Spleen (tissue), 11 donors: ENCODE measurements around the gene CEP72. TPM values are rescaled to one million over a fixed set of nuclear protein-coding genes. Genes with fewer than 3 reads are reported as not detected.

Experiments used
- DNase-seq: peaks from one replicate; pipeline ENCODE4 v3.0.0-alpha.2; 2020
- H3K27ac ChIP-seq, 8 donors: fragments of 200-600 bp; sonication (generic) in 7 of 8; 1 replicate in 4 of 8; 2 replicates in 4 of 8; pipeline versions ENCODE4 v1.5.0 to v1.8.0; 2016 to 2021; ENCODE audit warnings: inconsistent platforms in 4 of 8, mild to moderate bottlenecking in 4 of 8, moderate library complexity in 1 of 8
- H3K27me3 ChIP-seq, 7 donors: fragments of 200-600 bp; sonication (generic) in 6 of 7; replicated peaks in 1 of 7; 1 replicate in 4 of 7; 2 replicates in 3 of 7; pipeline versions ENCODE4 v1.5.0 to v1.8.0; 2016 to 2021; ENCODE audit warnings: inconsistent platforms in 3 of 7, mild to moderate bottlenecking in 1 of 7
- H3K36me3 ChIP-seq, 6 donors: fragments of 200-600 bp; sonication (generic) in 5 of 6; 1 replicate in 4 of 6; 2 replicates in 2 of 6; pipeline versions ENCODE4 v1.5.0 to v1.8.0; 2016 to 2021; ENCODE audit warnings: inconsistent platforms in 2 of 6
- H3K4me1 ChIP-seq, 6 donors: fragments of 200-600 bp; sonication (generic) in 5 of 6; 1 replicate in 3 of 6; 2 replicates in 3 of 6; pipeline versions ENCODE4 v1.5.0 to v1.8.0; 2016 to 2021; ENCODE audit warnings: inconsistent platforms in 3 of 6
- H3K4me3 ChIP-seq, 8 donors: fragments of 200-600 bp; sonication (generic) in 7 of 8; 1 replicate in 4 of 8; 2 replicates in 4 of 8; pipeline versions ENCODE4 v1.5.0 to v1.8.0; 2016 to 2021; ENCODE audit warnings: inconsistent platforms in 4 of 8, mild to moderate bottlenecking in 4 of 8, moderate library complexity in 2 of 8
- H3K9me3 ChIP-seq, 8 donors: fragments of 200-600 bp; sonication (generic) in 7 of 8; 1 replicate in 4 of 8; 2 replicates in 4 of 8; pipeline versions ENCODE4 v1.5.0 to v1.8.0; 2016 to 2021; ENCODE audit warnings: inconsistent platforms in 4 of 8
- POLR2A ChIP-seq, 3 donors: fragments of 450-650 bp; IDR thresholded peaks; one replicate each; pipeline ENCODE4 v1.5.1; 2017; ENCODE audit warnings: antibody characterized with exemption in 3 of 3, mild to moderate bottlenecking in 1 of 3
- POLR2AphosphoS5 ChIP-seq, 3 donors: sonication (generic); formaldehyde crosslinking; IDR thresholded peaks; one replicate each; pipeline ENCODE4 v1.5.1; 2017; ENCODE audit warnings: antibody characterized with exemption in 3 of 3
- WGBS, 5 donors: extraction: QIAGEN DNeasy Blood & Tissue Kit in 3 of 5; methylation state at CpG; one replicate each; pipeline versions ENCODE4 v1.1.5 to v1.1.7; 2013 to 2018; 5-methylcytosine and 5-hydroxymethylcytosine counted together
- intact Hi-C: fragments of 100-400 bp; cut with DNase I; formaldehyde crosslinking; loops from one replicate; pipeline ENCODE4 v1.15.0; 2023; ENCODE audit warnings: low total_unique reads
- polyA plus RNA-seq, 3 donors: library from polyadenylated mRNA; stranded (reverse); fragments of 200-250 nt; gene quantifications; one replicate each; pipeline ENCODE4 v1.2.1, GENCODE V29; 2013
- total RNA-seq, 7 donors: library from RNA; depleted of rRNA in 3 of 7; stranded (reverse); fragments of >200 nt in 3 of 7; fragmentation: NEBNext Ultra II Directional in 4 of 7; extraction: Animal tissue kit (Norgen Biotek cat#: 25700) in 4 of 7; gene quantifications; one replicate each; pipeline versions ENCODE4 v1.1.0 to v1.2.1, GENCODE V29; 2016 to 2021
- TF ChIP-seq, protein P1 (sequence below), 11 experiments: fragments of 200-600 bp in 7 of 11; fragments of 450-650 bp in 4 of 11; sonication (generic) in 4 of 11; IDR thresholded peaks in 8 of 11; conservative IDR thresholded peaks in 3 of 11; 1 replicate in 7 of 11; 2 replicates in 4 of 11; pipeline versions ENCODE4 v1.4.0 to v1.8.0; 2016 to 2021; ENCODE audit warnings: antibody characterized with exemption in 11 of 11, inconsistent platforms in 4 of 11, mild to moderate bottlenecking in 1 of 11
- donor health status: healthy with polysubstance abuse.
- donor health status: DM: no; HTN: no; CAD: no; lungs with moderate emphysema.
- donor health status: DM: no; HTN: no; CAD: no.
- donor health status: Bipolar disorder and iron deficiency.
- donor health status: healthy.
- donor health status: DM: no; HTN: no; CAD: no.
- donor health status: DM: yes; HTN: yes; CAD: no.

Gene CEP72
- total and polyA plus RNA-seq, 10 donors = 2.1 to 13.1 (median 9.0) TPM

DNA sequence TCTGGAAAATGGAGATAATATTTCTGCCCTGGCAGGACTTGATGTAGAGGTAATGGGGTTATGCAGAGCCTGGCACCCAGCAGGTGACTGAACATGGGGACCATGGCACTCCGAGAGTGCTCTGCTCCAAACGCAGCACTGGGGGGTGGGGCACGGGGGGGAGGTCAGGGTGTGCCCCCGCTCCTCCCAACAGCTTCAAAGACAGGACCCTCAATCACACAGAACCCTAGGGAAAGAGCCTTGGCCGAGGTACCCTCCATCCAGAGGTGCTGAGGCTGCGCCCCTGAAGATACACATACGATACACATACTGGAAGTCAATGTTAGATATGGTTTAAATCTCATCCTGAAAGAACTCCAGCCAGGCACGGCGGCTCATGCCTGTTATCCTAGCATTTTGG is 26.6 kb upstream of the CEP72 start:
- no peak for DNase-seq
- 75 to 88% (median 80%) methylated on average over 5 to 9 of the region's 9 CpGs for WGBS, 5 donors
- TF ChIP-seq, protein P1, sequence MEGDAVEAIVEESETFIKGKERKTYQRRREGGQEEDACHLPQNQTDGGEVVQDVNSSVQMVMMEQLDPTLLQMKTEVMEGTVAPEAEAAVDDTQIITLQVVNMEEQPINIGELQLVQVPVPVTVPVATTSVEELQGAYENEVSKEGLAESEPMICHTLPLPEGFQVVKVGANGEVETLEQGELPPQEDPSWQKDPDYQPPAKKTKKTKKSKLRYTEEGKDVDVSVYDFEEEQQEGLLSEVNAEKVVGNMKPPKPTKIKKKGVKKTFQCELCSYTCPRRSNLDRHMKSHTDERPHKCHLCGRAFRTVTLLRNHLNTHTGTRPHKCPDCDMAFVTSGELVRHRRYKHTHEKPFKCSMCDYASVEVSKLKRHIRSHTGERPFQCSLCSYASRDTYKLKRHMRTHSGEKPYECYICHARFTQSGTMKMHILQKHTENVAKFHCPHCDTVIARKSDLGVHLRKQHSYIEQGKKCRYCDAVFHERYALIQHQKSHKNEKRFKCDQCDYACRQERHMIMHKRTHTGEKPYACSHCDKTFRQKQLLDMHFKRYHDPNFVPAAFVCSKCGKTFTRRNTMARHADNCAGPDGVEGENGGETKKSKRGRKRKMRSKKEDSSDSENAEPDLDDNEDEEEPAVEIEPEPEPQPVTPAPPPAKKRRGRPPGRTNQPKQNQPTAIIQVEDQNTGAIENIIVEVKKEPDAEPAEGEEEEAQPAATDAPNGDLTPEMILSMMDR (IDR thresholded peaks at IDR 0.05 in 8 of 11, conservative IDR thresholded peaks at IDR 0.05 in 3 of 11) = no peak
- no peak for TF ChIP-seq POLR2A (IDR thresholded peaks at IDR 0.05)
- TF ChIP-seq POLR2AphosphoS5 (IDR thresholded peaks at IDR 0.05) = no peak

DNA sequence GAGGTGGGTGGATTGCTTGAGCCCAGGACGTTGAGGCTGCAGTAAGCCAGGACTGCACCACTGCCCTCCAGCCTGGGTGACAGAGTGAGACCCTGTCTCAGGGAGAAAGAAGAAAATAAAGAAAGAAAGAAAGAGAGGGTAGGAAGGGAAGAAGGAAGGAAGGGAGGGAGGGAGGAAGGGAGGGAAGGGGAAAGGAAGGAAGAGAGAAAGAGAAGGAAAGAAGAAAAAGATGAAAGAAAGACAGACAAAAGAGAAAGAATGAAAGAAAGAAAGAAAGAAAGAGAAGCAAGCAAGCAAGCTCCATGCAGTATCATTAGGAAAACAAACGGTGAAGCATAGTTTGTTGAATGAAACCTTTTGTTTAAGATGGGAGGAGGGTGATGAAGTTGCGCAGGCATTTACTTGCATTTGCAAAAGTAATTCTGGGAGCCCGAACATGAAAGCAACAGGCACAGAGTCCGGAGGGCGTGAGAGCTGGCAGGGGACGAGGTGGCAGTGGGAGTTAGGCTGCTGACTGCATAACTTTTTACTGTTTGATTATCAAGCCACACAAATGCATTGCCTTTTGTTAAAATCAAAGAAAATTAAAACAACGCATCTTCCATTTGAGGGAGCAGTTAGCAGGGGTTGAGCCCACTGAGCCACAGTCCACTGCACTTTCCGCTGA is 26.0 kb upstream of the CEP72 start:
- peaks cover 0 to 72% (median 8%) of the 10 kb centered on the region in 7 donors for H3K27me3 ChIP-seq
- no peak for TF ChIP-seq POLR2A (IDR thresholded peaks at IDR 0.05)
- TF ChIP-seq POLR2AphosphoS5 (IDR thresholded peaks at IDR 0.05) = no peak
- TF ChIP-seq, protein P1 (IDR thresholded peaks at IDR 0.05 in 8 of 11, conservative IDR thresholded peaks at IDR 0.05 in 3 of 11) = no peak
- H3K4me3 ChIP-seq = no peak overlapping the region
- H3K4me1 ChIP-seq = no peaks in the 10 kb centered on the region
- intact Hi-C loops = no loop called here
- WGBS, 5 donors = 54 to 61% (median 57%) methylated on average over 9 of the region's 9 CpGs
- no peak overlapping the region for H3K27ac ChIP-seq
- DNase-seq = no peak
- H3K36me3 ChIP-seq = no peaks in the 10 kb centered on the region
- peaks cover 0 to 9% (median 0%) of the 10 kb centered on the region in 8 donors for H3K9me3 ChIP-seq

More for the DNA sequence above, 26.6 kb upstream of the CEP72 start:
- no peak overlapping the region for H3K4me3 ChIP-seq
- no peaks in the 10 kb centered on the region for H3K36me3 ChIP-seq
- no peak overlapping the region for H3K27ac ChIP-seq
- peaks cover 0 to 9% (median 0%) of the 10 kb centered on the region in 8 donors for H3K9me3 ChIP-seq
- intact Hi-C loops = no loop called here
- H3K4me1 ChIP-seq = no peaks in the 10 kb centered on the region
- H3K27me3 ChIP-seq = peaks cover 0 to 72% (median 8%) of the 10 kb centered on the region in 7 donors

DNA sequence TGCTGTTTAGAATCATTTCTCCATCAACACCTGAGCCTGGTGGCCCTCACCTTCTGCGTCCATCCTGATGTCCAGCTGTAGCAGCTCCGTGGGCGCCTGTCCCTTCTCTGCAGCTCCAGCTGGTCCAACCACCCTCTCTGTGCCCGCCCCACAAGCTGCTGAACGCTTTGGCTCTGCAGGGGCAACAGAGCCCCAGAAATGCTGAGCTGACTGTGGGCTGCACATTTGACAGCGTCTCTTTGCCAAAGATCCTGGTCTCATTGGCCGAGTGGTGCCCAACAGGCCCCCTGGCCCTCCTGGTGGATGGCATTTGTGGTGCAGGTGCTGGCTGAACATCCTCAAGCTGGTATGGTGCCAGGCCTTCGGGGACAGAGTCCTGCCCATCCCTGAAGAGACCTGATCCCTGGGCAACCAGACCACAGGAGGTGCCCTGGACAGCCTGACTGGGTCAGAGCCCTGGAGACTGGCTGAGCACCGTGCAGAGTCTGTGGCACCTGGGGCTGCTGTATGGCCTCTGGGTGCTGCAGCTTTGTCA is 25.3 kb upstream of the CEP72 start:
- Histone ChIP-seq H3K4me3 (no peak overlapping the region), H3K36me3 (no peaks in the 10 kb centered on the region), H3K4me1 (no peaks in the 10 kb centered on the region), H3K27ac (no peak overlapping the region), H3K9me3 (peaks cover 0 to 9% (median 0%) of the 10 kb centered on the region in 8 donors), H3K27me3 (peaks cover 0 to 70% (median 8%) of the 10 kb centered on the region in 7 donors)
- no peak for DNase-seq
- TF ChIP-seq POLR2A (IDR thresholded peaks at IDR 0.05) (no peak), POLR2AphosphoS5 (IDR thresholded peaks at IDR 0.05) (no peak)
- TF ChIP-seq, protein P1 (IDR thresholded peaks at IDR 0.05 in 8 of 11, conservative IDR thresholded peaks at IDR 0.05 in 3 of 11) = no peak
- 74 to 83% (median 75%) methylated on average over 8 to 9 of the region's 9 CpGs for WGBS, 5 donors
- intact Hi-C loops = no loop called here

DNA sequence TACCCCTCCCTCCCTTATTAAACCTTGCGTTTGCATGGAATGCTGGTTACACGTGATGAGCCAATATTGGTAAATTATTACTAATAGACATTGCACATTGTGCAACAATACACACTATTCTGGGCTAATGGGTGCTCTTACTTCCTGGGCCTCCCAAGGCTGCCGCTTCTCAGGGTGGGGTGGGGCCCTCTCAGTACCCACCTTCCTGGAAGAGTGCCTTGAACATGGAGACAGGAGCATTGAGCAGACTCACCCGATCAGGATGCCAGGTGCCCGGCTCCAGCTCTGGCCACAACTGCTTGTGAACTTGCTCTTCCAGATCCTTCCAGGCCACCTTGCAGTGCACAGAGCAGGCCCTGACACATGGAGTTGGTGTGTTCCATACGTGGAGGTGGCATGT is 24.7 kb upstream of the CEP72 start:
- no peak for DNase-seq
- TF ChIP-seq POLR2AphosphoS5 (IDR thresholded peaks at IDR 0.05) (no peak), POLR2A (IDR thresholded peaks at IDR 0.05) (no peak)
- TF ChIP-seq, protein P1 (IDR thresholded peaks at IDR 0.05 in 8 of 11, conservative IDR thresholded peaks at IDR 0.05 in 3 of 11) = no peak
- WGBS, 5 donors = 79 to 92% (median 87%) methylated on average over 6 of the region's 6 CpGs
- Histone ChIP-seq H3K36me3 (no peaks in the 10 kb centered on the region), H3K27ac (no peak overlapping the region), H3K4me1 (no peaks in the 10 kb centered on the region), H3K27me3 (peaks cover 0 to 70% (median 8%) of the 10 kb centered on the region in 7 donors), H3K4me3 (no peak overlapping the region), H3K9me3 (peaks cover 0 to 9% (median 0%) of the 10 kb centered on the region in 8 donors)
- intact Hi-C loops = no loop called here
